Measurements from ENCODE around the gene SMARCB1.

Gene SMARCB1

DNA sequence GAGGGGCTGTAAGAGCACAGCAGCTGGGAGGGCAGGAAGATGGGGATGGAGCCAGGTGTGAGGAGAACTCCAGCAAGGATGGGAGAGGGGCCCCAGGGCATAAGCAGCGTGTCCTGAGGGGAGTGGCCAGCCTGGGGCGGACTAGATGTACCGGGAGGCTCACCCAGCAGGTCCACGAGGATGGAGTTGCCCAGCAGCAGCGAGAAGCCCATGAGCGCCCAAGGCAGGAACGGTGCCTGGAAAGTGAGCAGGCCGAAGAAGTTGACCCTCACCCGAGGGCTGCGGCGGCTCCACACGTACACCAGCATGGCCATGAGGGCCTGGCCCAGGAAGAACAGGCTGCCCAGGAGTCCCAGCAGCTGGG, 50.7 kb downstream of the SMARCB1 start:
- DNase-seq (ENCODE audit: low read depth), result no peak
- TF ChIP-seq, protein P1, sequence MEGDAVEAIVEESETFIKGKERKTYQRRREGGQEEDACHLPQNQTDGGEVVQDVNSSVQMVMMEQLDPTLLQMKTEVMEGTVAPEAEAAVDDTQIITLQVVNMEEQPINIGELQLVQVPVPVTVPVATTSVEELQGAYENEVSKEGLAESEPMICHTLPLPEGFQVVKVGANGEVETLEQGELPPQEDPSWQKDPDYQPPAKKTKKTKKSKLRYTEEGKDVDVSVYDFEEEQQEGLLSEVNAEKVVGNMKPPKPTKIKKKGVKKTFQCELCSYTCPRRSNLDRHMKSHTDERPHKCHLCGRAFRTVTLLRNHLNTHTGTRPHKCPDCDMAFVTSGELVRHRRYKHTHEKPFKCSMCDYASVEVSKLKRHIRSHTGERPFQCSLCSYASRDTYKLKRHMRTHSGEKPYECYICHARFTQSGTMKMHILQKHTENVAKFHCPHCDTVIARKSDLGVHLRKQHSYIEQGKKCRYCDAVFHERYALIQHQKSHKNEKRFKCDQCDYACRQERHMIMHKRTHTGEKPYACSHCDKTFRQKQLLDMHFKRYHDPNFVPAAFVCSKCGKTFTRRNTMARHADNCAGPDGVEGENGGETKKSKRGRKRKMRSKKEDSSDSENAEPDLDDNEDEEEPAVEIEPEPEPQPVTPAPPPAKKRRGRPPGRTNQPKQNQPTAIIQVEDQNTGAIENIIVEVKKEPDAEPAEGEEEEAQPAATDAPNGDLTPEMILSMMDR (IDR thresholded peaks at IDR 0.05; ENCODE audit: low read depth, low read length), result no peak
- no peak for TF ChIP-seq POLR2A (IDR thresholded peaks at IDR 0.05; ENCODE audit: extremely low read depth, insufficient read length)
- no peak for TF ChIP-seq MYC (IDR thresholded peaks at IDR 0.05; ENCODE audit: low read depth, low read length)
- TF ChIP-seq, protein P2, sequence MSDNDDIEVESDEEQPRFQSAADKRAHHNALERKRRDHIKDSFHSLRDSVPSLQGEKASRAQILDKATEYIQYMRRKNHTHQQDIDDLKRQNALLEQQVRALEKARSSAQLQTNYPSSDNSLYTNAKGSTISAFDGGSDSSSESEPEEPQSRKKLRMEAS (IDR thresholded peaks at IDR 0.05; ENCODE audit: low read depth, low read length), result no peak
- no peak overlapping the region for H3K4me3 ChIP-seq (ENCODE audit: low read depth, low read length)

DNA sequence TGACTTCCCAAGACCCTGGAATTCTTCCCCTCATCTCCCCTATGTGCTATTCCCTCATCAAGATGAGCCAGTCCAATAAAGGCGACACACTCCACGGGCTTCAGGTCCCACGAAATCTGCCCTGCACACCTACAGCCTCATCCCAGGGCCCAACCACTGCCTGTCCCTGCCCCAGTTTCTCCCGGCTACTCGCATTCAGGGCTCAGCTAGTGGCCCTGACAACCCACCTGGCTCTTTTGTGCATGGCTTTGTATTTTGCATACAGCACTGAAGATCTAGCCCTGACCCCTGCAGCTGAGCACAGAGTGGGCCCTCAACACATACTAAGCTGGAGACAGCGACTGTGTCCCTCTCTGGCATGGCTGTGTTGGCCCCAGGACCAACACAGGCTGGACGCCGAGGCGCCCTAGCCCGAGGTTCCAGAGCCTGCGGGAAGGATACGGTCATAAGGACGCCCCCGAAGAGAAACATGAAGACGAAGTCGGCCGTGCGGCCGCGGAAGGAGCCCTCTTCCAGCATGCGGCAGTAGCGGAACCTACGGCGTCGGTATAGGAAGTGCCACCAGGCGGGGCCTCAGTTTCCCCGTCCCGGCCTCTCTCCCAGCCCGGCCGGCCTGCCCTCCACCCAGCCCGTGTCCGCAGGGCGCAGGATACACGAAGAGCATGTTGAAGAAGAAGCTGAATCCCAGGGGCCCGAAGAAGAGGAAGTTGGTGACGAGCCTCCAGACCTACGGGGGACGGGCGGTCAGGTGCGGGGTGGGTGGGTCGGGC, 51.3 kb downstream of the SMARCB1 start:
- TF ChIP-seq MYC (IDR thresholded peaks at IDR 0.05; ENCODE audit: low read depth, low read length) (peak; percentile 19; the same call in 1 of the 2 replicates), POLR2A (IDR thresholded peaks at IDR 0.05; ENCODE audit: extremely low read depth, insufficient read length) (no peak)
- TF ChIP-seq, protein P2 (IDR thresholded peaks at IDR 0.05; ENCODE audit: low read depth, low read length), result 0 out of 2 replicates have a peak, but pooled peaks have one; percentile 5
- peak overlapping the region; percentile 55 for H3K4me3 ChIP-seq (ENCODE audit: low read depth, low read length)
- peak; percentile 83 for DNase-seq (ENCODE audit: low read depth)

DNA sequence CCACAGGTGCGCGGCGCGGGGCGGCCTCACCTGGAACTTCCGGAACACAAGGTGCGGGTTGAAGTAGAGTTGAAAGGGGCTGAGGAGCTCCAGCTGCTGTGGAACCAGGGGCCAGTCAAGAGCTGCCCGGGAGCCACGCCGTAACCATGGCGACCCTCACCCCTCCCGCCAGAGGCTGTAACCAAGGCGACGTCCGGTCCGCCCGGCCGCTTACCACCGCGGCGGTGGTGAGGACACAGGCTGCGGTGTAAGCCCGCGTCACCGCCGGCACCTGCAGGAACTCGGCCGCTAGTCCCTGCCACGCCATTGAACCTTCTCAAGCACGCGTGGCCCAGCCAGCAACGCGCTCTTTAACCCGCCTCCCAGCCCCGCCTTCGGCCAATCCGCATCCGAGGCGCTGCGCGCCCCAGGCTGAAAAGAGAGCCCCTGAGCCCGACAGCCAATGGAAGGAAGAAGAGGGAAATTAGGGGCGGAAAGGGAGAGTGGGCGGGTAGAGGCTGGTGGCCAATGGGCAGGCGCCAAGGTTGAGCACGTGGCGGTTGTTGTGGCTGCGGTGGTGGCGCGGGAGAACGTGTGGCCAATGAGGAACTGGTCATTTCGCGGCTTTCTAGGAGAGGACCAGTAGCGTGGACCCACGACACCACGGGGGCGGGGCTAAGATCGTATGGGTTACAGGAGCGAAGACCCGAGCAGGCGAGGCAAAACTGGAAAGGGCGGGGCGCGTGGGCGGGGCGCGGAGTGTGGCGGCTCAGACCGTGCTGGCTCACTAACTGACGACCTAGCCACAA, 52.1 kb downstream of the SMARCB1 start, which contains the start of gene DERL3:
DERL3 (minus strand) TSS at position 326 of the 788 bp plus-strand sequence; CDS start at position 307, 19 bp downstream.
- peak; percentile 99 for DNase-seq (ENCODE audit: low read depth)
- TF ChIP-seq MYC (IDR thresholded peaks at IDR 0.05; ENCODE audit: low read depth, low read length), result peak; percentile 60; the same call in 1 of the 2 replicates
- TF ChIP-seq, protein P1 (IDR thresholded peaks at IDR 0.05; ENCODE audit: low read depth, low read length), result no peak
- TF ChIP-seq, protein P2 (IDR thresholded peaks at IDR 0.05; ENCODE audit: low read depth, low read length), result peak; percentile 99
- H3K4me3 ChIP-seq (ENCODE audit: low read depth, low read length), result peak within 1 kb of the TSS; percentile 55

DNA sequence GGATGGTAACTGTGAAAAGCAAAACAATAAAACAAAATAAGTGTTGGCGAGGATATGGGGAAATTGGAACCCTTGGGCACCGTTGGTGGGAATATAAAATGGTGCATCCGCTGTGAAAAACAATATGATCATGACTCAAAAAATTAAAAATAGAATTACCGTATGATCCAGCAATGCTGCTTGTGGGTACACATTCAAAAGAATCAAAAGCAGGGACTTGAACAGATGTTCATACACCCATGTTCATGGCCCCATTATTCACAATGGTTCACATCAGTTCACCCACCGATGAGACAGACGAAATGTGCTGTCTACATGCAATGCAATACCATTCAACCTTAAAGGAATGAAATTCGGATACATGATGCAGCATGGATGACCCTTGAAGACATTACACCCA, 53.3 kb downstream of the SMARCB1 start:
- DNase-seq (ENCODE audit: low read depth), result no peak
- TF ChIP-seq, protein P1 (IDR thresholded peaks at IDR 0.05; ENCODE audit: low read depth, low read length), result no peak
- TF ChIP-seq, protein P2 (IDR thresholded peaks at IDR 0.05; ENCODE audit: low read depth, low read length), result no peak
- TF ChIP-seq MYC (IDR thresholded peaks at IDR 0.05; ENCODE audit: low read depth, low read length) (no peak), POLR2A (IDR thresholded peaks at IDR 0.05; ENCODE audit: extremely low read depth, insufficient read length) (no peak)
- no peak overlapping the region for H3K4me3 ChIP-seq (ENCODE audit: low read depth, low read length)

DNA sequence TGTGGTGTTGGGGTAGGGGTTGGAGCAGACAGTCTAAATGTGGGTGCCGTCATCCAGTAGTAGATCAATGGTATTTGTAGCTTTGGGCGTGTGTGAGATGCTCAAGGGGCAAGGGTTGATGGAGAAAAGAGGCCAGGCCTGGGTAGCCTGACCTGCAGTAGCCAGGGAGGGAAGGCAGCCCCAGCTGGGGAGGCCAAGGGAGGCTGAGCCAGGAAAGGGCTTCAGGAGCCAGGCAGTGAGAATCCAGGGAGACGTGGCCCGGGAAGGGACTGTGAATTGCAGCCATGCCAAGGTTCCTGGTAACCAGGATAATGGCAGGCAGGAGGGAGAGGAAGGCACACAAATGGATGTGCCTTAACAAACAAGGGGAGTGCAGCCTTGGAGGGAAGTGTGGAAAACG, 54.5 kb downstream of the SMARCB1 start:
- no peak overlapping the region for H3K4me3 ChIP-seq (ENCODE audit: low read depth, low read length)
- no peak for DNase-seq (ENCODE audit: low read depth)
- TF ChIP-seq POLR2A (IDR thresholded peaks at IDR 0.05; ENCODE audit: extremely low read depth, insufficient read length), result no peak
- no peak for TF ChIP-seq MYC (IDR thresholded peaks at IDR 0.05; ENCODE audit: low read depth, low read length)
- TF ChIP-seq, protein P2 (IDR thresholded peaks at IDR 0.05; ENCODE audit: low read depth, low read length), result no peak
- TF ChIP-seq, protein P1 (IDR thresholded peaks at IDR 0.05; ENCODE audit: low read depth, low read length), result no peak
